DMS153 treated with DMSO at 0.1 percent for 48 hours (cell line): Measurements from ENCODE around the gene TMA16.

Source experiments
- DNase-seq: peaks from one replicate; lab custom pipeline; 2025; ENCODE audit not compliant: unreplicated experiment; lab: John Stamatoyannopoulos, UW

The TMA16 gene

GRCh38 chr4:163558539-163559044 is 64.1 kb downstream of the TMA16 start:
- DNase-seq, result no peak

- DNase-seq, result no peak
These were observed 68.0 kb downstream of the TMA16 start for GRCh38 chr4:163562496-163562895.

GRCh38 chr4:163563592-163563991 is 69.1 kb downstream of the TMA16 start:
- DNase-seq, result no peak

- no peak for DNase-seq
These were observed 69.8 kb downstream of the TMA16 start for GRCh38 chr4:163564221-163564720.

GRCh38 chr4:163565226-163566135 is 71.0 kb downstream of the TMA16 start:
- DNase-seq, result no peak

- no peak for DNase-seq
These were observed 71.8 kb downstream of the TMA16 start for GRCh38 chr4:163566257-163566796.

GRCh38 chr4:163568843-163569242 is 74.4 kb downstream of the TMA16 start:
- DNase-seq, result no peak
